SK-N-DZ (cell line): ENCODE data around the gene SLC8A3.

Experiments
- DNase-seq: peaks from one replicate; pipeline ENCODE4 v3.0.0-alpha.2; 2015; ENCODE audit warnings: low spot score

Gene SLC8A3

GRCh38 chr14:70177081-70177800 is 11.5 kb downstream of the SLC8A3 start:
- no peak for DNase-seq

- DNase-seq = no peak
Observed at GRCh38 chr14:70173569-70173968, 15.2 kb downstream of the SLC8A3 start.

DNA sequence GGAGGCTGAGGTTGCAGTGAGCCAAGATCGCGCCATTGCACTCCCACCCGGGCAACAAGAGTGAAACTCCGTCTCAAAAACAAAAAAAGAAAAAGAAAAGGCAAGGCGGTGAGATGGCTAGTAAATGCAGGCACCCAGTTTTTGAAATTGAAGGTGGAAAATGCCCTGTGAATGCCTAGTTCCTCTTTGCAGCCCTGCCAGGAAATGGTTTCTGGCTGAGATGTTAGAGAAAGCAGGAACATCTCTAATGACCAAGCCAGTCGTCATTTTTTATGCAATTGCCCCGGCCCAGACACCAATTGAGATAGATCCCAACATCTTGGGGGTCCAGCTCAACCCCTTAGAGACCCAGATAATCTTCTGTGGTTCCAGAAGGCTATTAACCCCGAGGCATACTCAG is 17.0 kb downstream of the SLC8A3 start:
- no peak for DNase-seq

GRCh38 chr14:70170976-70171375 is 17.8 kb downstream of the SLC8A3 start:
- DNase-seq = no peak

DNA sequence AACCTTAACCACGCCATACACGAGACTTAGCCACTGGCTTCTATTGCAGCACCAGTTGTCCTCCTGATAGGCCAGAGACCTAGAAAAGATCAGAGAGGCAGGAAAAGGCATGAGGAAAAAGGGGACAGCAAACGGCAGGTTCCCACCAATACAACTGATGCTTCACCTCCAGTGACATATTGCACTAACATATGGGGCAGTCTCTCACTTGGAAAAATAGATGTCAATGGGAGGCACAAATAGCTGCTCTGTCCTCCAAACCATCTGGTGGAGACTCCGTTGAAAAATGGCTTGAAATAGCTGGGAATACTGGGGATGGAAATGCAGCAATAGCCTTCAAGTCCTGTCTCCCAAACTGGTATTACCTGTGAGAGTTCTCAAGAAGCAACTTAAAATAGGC is 20.3 kb downstream of the SLC8A3 start:
- no peak for DNase-seq

DNA sequence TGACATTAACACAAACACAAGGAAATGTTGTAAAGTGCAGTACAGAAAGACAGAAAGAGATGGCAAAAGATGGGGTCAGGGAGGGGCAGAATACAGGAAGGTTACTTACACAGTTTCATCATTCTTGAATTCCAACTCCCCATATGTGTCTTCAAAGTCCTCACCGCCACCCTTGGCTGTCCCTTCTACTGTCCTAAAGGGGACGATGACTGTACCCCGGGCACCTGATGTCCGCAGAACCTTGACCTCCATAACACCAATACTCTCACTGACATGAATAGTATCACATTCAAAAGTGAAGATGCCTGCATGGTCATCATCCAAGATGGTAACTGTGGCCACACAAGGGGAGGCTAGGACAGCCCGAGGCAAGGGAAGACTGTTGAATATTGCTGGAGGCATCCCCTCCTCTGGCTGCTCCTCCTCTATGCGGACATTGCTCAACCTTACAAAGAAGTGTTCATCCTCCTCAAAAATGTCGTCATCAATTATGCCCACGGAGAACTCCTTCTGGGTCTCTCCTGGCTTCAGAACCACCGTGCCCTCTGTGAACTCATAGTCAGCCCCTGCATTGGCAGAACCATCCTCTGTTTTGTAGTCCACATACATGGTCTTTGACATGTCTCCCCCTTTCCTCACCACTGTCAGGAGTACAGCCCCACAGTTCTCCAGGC is 22.1 kb downstream of the SLC8A3 start:
- no peak for DNase-seq

DNA sequence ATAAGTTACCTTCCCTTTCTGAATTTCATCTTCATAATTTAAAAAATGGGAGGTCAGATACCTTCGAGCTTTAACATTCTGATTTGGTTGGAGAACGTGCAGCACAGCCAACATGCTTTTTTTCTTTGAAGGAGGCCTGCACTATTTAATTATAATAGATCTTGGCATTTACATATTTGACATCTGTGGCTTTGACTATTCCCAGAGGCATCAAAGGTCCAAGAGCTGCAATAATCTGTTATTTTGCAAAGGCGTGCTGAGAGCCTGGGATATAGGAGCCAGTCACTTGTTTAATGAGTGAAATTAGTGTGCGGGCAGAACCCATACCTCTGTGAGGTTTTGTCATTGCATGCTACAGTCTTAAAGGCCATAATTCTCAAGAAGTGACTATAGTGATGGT is 26.4 kb downstream of the SLC8A3 start:
- peak; percentile 77 for DNase-seq

DNA sequence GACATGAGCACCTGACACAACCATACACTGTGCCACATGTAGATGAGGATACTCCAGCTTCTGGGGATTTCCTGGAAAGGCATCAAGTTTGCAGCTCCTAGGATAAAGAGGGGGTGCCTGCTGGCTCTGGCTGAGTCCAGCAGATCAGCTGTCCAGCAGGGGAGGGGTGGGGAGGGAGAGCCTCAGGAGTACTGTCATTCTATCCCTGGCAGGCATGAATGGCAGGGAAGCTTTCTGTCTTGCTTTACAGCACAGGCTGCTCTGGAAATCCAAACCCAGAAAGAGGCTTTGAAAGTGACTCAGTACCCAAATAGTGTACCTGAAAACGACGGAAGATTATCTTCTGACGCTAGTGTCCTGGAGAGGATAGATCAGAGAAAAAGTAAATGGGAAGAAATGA is 32.2 kb downstream of the SLC8A3 start:
- DNase-seq = no peak

DNA sequence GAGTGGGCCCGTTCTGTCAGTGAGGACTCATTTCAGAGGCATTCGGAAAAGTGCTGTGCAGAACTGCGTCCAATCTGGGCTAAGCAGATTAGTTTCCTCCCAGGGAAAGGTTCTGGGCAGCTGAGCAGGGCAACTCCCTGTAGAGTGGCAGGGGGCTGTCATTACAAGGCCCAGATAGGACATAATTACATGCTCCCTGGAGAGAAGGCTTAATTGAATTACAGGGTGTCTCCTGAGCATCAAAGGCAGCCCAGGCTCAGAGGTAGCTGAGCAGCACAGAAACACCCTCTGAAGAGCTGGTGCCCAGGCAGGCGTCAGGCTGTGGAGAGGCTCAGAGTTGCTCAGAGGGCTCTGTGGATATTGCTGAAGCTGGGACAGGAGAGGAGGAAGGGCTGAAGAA is 36.0 kb downstream of the SLC8A3 start:
- peak; percentile 94 for DNase-seq

- no peak for DNase-seq
Observed at GRCh38 chr14:70152081-70152480, 36.7 kb downstream of the SLC8A3 start.

DNA sequence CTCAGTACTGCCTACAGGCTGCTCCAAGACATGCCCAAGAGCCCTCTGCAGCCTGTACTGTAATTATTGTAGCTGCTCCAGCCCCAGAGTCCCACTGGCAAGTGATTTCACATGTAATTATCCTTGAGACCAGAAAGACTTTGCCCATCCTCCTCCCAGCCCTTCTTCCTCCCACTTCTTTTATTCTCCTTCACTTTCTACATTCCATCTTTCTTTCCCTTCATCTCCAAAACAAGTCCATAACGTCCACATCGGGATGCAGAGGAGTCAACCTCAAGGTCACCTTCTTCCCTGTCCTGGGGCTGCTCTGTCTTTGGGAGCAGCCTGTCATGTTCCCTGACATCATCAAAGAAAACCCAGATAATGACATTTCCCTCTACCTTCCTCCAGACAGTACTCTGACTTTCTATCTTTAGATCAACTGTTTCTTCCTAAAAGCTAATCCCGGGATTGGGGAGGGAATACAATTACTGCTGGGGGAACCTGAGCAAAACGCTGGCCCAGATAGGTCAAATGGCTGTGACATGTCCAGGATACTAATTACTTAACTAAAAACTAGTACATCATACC is 39.1 kb downstream of the SLC8A3 start:
- peak; percentile 68 for DNase-seq

DNA sequence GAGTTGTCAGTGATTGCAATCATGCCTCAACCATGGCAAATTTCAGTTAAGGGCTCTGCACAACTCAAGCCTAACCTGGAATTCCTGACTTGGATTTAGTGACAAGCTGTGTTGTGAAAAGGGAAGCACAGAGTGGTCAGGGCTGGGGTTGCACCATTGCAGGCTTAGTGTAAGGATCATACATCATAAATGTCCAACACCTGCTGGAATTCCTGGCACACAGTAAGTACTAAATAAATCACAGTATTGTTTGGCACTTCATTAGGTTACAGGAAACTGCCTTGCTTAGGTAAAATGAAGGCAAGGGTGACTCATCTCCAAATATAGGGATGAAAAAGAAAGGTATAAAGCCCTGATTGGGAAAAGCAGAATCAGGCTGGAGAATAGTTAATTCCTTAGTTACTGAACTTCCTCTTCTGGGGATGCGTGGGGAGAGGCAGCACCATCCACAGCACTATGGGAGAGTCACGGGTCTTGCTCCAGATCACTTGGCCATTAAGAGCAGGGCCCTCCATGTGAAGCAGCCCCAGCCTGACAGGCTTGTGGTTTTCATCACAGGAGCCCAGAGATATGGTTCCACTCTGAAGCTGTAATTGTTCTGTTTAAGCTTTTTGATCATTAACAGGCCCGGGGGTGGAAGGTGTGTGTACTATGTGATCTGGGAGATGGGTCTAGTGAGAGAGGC is 39.7 kb downstream of the SLC8A3 start:
- peak; percentile 88 for DNase-seq

DNA sequence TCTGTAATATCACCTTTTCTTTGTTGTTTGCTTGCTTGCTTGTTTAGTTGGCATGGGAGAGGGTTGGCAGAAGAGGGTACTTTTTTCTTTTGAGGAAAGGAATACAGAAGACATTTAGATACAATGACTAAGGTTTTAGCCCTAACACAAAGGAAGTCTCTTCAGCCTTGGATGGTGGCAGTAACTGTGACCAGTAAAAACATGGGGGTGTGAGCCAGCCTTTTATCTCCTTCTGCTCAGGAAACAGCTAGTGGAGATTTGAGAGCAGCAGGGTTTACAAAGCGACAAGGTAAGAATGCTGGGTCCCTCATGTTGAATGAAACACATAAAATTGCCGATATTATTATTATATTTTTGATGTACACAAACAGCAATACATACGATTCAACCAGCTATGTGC is 40.4 kb downstream of the SLC8A3 start:
- DNase-seq = no peak

- no peak for DNase-seq
Observed at GRCh38 chr14:70144046-70144445, 44.7 kb downstream of the SLC8A3 start.

GRCh38 chr14:70143306-70143705 is 45.4 kb downstream of the SLC8A3 start:
- DNase-seq = no peak

DNA sequence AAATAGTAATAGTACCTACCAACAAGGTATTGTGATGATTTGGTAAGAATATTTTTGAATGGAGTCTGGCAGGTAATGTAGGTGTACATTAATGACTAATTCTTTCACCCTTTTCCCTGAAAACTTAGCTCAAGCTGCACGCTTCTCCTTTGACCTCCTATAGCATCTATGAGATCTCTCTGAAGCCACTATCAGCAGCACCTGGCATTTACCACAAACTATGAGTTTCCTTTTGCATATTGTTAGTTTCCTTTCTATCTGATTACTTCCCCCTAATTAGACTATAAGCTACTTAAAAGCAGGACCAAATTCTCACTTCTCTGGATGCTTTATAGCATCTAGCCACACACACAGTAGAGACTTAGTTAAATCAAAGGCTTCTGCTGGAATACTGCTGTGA is 48.1 kb downstream of the SLC8A3 start:
- DNase-seq = no peak

- no peak for DNase-seq
Observed at GRCh38 chr14:70139384-70139783, 49.4 kb downstream of the SLC8A3 start.

DNA sequence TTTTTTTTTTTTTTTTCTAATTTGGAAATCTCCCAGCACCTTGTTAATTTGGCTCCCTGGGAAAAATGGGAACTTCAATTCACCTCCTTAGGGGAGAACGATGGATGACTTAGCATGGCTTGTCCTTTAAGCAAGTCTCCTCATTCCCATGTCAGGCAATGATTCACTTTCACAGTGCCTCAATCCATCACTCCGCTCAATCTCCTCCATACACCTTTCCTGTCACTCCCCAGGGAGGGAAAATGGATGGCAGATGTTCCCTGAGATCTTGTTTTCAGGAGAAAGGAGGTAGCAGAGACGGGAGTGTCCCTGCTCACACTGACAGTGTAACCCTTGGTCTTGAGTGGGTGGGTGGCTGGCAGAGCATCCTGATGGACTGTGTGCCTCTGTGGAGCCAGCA is 51.0 kb downstream of the SLC8A3 start:
- DNase-seq = peak; percentile 52

GRCh38 chr14:70133461-70133860 is 55.3 kb downstream of the SLC8A3 start:
- no peak for DNase-seq

GRCh38 chr14:70130482-70130881 is 58.3 kb downstream of the SLC8A3 start:
- DNase-seq = no peak

GRCh38 chr14:70127186-70127585 is 61.6 kb downstream of the SLC8A3 start:
- DNase-seq = no peak

DNA sequence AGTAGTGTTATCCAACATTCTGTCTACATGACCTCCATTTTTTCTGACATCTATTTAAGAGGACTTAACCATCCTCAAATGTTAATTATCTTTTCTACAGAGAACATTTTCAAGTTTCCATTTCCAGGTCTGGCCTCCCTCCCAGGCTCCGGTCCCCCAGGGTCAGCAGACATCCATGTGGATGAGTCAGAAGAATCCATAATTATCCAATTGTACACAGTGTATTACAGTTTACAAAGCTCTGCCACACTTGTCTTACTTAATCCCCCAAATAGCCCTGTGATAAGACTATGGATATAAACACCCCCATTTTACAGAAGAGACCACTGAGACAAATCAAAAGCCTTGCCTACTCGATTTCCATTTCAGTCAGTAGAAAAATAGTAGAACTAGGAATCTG is 65.0 kb downstream of the SLC8A3 start:
- no peak for DNase-seq

DNA sequence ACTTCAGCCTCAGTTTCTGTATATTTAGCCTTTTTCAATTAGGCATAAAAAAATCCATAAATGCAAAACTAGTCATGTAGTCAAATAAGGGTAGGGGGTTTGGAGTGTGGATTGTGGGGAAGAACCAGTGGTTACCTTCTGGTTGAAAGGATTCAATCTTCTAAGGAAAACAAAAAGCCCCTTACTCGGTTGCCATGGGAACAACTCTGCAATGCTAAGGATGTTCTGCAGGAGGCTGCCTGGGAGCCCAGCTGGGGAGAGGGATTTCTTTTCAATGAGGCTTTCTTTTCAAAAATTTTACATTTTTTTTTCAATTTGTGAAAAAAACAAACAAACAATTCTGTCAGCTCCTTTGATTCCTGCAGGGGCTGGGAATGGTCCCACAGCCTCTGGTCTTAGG is 67.2 kb downstream of the SLC8A3 start:
- DNase-seq = peak; percentile 29
